MCF 10A (cell line): Measurements from ENCODE around the gene PSPH. TPM values are rescaled to one million over a fixed set of nuclear protein-coding genes. Genes with fewer than 3 reads are reported as not detected.
"Not testable (repeated sequence)": the region's sequence is repeated elsewhere in the genome, so short reads cannot be mapped to it uniquely, and the experiment has no call there.

Experiments
- BruUV-seq: library from RNA; stranded (reverse); fragments of 400-500 nt; replicated peaks from 2 replicates; lab custom pipeline; 2021; lab: Mats Ljungman, UMichigan
- CTCF ChIA-PET: fragments of 300-600 bp; sonication (Branson Sonifier 250); formaldehyde crosslinking; extraction: SDS; loops from one replicate; lab custom pipeline; 2021; ENCODE audit warnings: antibody characterized with exemption, inconsistent platforms; lab: Yijun Ruan, JAX
- POLR2A ChIA-PET: fragments of 300-600, 350-650 bp; sonication (Branson Sonifier 250); formaldehyde crosslinking; extraction: SDS; loops from one replicate; lab custom pipeline; 2020; ENCODE audit warnings: antibody characterized with exemption, inconsistent platforms; lab: Yijun Ruan, JAX
- DNase-seq: peaks from one replicate; pipeline ENCODE4 v3.0.0-alpha.2; 2018; ENCODE audit not compliant: unreplicated experiment
- H3K27ac Mint-ChIP-seq: one replicate; pipeline ENCODE4 v1.8.0; 2022; ENCODE audit warnings: mild to moderate bottlenecking, low read depth, mixed read lengths; ENCODE audit not compliant: unreplicated experiment
- H3K27me3 Mint-ChIP-seq: one replicate; pipeline ENCODE4 v1.8.0; 2022; ENCODE audit warnings: mixed read lengths; ENCODE audit not compliant: insufficient read depth, unreplicated experiment
- H3K36me3 Mint-ChIP-seq: one replicate; pipeline ENCODE4 v1.8.0; 2022; ENCODE audit warnings: mild to moderate bottlenecking, moderate library complexity, mixed read lengths; ENCODE audit not compliant: insufficient read depth, unreplicated experiment
- H3K4me1 Mint-ChIP-seq: one replicate; pipeline ENCODE4 v1.8.0; 2022; ENCODE audit warnings: mixed read lengths; ENCODE audit not compliant: insufficient read depth, unreplicated experiment
- H3K4me3 Mint-ChIP-seq: one replicate; pipeline ENCODE4 v1.8.0; 2022; ENCODE audit warnings: mild to moderate bottlenecking, moderate library complexity, mixed read lengths; ENCODE audit not compliant: unreplicated experiment
- H3K9me3 Mint-ChIP-seq: one replicate; pipeline ENCODE4 v1.8.0; 2022; ENCODE audit warnings: mixed read lengths; ENCODE audit not compliant: unreplicated experiment
- intact Hi-C: fragments of 100-400 bp; cut with micrococcal nuclease; formaldehyde crosslinking; loops from 2 replicates; pipeline ENCODE4 v1.14.1; 2022
- total RNA-seq: library from RNA; stranded (reverse); gene quantifications from 2 replicates; pipeline ENCODE4 v1.2.3, GENCODE V29; 2022
- TF ChIP-seq, protein P1 (sequence below): fragments of 200-600 bp; IDR thresholded peaks from one replicate; pipeline ENCODE4 v1.8.0; 2022; ENCODE audit warnings: antibody characterized with exemption, mild to moderate bottlenecking; ENCODE audit not compliant: unreplicated experiment

The PSPH gene
- total RNA-seq, 1 experiment from 2014 or later, result 56.6 TPM

DNA sequence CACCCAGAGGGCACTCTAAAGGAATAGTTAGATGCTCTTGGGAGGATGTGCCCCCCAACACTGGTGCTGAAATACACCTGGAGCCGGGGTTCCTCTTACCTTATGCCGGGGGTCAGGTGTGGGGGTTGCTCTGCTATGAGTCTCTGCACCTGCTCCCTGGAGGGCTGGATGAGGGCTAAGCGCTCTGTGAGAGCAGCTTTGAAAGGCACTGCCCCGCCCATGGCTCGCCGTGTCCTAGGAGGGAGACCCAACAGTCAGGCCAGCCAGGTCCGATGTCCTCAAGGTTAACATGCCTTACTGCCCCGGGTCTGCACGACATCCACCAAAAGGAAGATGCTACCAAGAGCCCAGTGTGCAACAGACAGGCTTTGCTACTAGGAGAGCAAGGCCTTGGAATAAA lies 31.7 kb downstream of the PSPH start:
- H3K36me3 Mint-ChIP-seq, result peaks cover 81% of the 10 kb centered on the region
- peaks cover 5% of the 10 kb centered on the region for H3K4me1 Mint-ChIP-seq
- H3K9me3 Mint-ChIP-seq, result no peaks in the 10 kb centered on the region
- intact Hi-C loops, result no loop called here
- no peaks in the 10 kb centered on the region for H3K27me3 Mint-ChIP-seq
- DNase-seq, result no peak
- BruUV-seq, result no TSS peak
- no peak overlapping the region for H3K27ac Mint-ChIP-seq
- TF ChIP-seq, protein P1, sequence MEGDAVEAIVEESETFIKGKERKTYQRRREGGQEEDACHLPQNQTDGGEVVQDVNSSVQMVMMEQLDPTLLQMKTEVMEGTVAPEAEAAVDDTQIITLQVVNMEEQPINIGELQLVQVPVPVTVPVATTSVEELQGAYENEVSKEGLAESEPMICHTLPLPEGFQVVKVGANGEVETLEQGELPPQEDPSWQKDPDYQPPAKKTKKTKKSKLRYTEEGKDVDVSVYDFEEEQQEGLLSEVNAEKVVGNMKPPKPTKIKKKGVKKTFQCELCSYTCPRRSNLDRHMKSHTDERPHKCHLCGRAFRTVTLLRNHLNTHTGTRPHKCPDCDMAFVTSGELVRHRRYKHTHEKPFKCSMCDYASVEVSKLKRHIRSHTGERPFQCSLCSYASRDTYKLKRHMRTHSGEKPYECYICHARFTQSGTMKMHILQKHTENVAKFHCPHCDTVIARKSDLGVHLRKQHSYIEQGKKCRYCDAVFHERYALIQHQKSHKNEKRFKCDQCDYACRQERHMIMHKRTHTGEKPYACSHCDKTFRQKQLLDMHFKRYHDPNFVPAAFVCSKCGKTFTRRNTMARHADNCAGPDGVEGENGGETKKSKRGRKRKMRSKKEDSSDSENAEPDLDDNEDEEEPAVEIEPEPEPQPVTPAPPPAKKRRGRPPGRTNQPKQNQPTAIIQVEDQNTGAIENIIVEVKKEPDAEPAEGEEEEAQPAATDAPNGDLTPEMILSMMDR, result no peak
- no peak overlapping the region for H3K4me3 Mint-ChIP-seq
- POLR2A ChIA-PET, result interaction anchor here (0.6 kb wide), 1 partner anchor 71 kb away, joined by 3 read pairs; no protein-coding TSS in a partner anchor
- CTCF ChIA-PET, result interaction anchor here (1.4 kb wide), 1 partner anchor 13 kb away, joined by 3 read pairs; no protein-coding TSS in a partner anchor

DNA sequence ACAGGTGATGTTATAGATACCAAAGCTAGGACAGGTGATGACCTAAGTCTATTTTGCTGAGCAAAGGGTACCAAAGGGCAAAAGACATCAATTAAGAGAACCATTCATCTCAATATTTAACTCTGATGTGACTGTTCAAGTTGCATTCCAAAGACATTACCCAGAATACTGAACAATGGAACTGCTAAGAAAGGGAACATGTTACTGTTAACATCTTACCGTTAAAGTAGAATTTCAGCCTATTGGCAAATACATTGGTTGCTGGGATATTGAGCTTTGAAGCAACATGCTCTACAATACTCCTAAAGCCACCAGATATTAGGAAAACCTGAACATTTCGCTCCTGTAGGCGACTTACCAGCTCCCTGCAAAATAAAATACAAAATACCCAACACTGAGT lies 34.2 kb downstream of the PSPH start:
- H3K4me1 Mint-ChIP-seq, BruUV-seq, intact Hi-C loops, H3K9me3 Mint-ChIP-seq, H3K27ac Mint-ChIP-seq, H3K4me3 Mint-ChIP-seq, DNase-seq, H3K27me3 Mint-ChIP-seq: not testable (repeated sequence)
- peaks cover 94% of the 10 kb centered on the region for H3K36me3 Mint-ChIP-seq
- ChIA-PET POLR2A (interaction anchor here (1.2 kb wide), 1 partner anchor 10 kb away, joined by 3 read pairs; no protein-coding TSS in a partner anchor), CTCF (interaction anchor here (0.6 to 1.8 kb wide), 3 partner anchors 34 to 376 kb away, joined by 4 to 5 read pairs (median 4); partner anchors contain the start of genes CCT6A and PSPH)

DNA sequence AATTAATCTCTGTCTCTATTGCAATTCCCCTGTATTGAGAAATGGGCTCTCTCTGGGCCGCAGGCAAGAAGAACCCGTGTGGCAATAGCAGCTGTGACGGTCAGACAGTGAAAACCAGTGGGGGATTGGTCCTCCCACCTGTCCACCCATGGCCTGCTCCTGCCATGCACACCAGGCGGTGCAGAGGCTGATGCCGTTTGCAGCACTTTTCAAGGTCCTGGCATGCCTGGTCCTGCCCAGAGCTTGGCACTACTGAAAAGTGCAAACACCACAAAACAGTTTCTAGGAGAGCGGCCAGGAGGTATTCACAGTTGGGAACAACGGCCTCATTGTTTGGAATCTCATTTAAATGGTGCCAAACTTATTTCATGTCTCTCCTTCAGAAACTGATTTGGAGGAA lies 41.5 kb downstream of the PSPH start:
- H3K36me3 Mint-ChIP-seq, result peaks cover 49% of the 10 kb centered on the region
- ChIA-PET POLR2A (interaction anchor here (0.7 to 8.0 kb wide), 20 partner anchors 8 to 97 kb away, joined by 3 to 78 read pairs (median 6); partner anchors contain the start of genes CCT6A, CHCHD2, NIPSNAP2 and PHKG1), CTCF (interaction anchor here (1.1 to 1.5 kb wide), 5 partner anchors 45 to 415 kb away, joined by 3 to 9 read pairs (median 4); partner anchors contain the start of gene NIPSNAP2)
- peaks cover 14% of the 10 kb centered on the region for H3K4me1 Mint-ChIP-seq
- no TSS peak for BruUV-seq
- H3K9me3 Mint-ChIP-seq, result no peaks in the 10 kb centered on the region
- H3K27me3 Mint-ChIP-seq, result no peaks in the 10 kb centered on the region
- TF ChIP-seq, protein P1, result no peak
- DNase-seq, result peak; percentile 95
- intact Hi-C loops, result no loop called here
- peak overlapping the region; percentile 44 for H3K4me3 Mint-ChIP-seq
- peak overlapping the region; percentile 77 for H3K27ac Mint-ChIP-seq

DNA sequence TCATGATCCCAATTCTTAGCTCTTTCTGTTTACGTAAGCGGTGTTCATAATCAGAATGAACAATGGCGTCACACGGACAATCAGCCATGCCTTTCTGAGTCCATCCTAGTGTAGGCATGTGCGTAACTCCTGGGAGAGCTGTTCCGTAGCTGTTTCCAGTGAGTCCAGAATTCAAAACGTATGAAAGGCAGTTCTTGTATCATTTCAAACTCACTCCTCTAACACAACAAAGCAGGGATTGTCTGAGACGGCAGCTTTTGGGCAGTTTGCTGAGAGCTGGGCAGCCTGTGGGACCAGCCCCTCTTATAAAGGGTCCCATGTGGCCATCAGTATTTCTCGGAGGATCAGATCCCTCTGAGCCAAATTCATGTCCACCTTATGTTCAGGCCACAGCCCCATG lies 43.4 kb downstream of the PSPH start:
- no peak overlapping the region for H3K4me3 Mint-ChIP-seq
- H3K27me3 Mint-ChIP-seq, result no peaks in the 10 kb centered on the region
- H3K36me3 Mint-ChIP-seq, result peaks cover 31% of the 10 kb centered on the region
- ChIA-PET CTCF (interaction anchor here (0.6 to 2.2 kb wide), 9 partner anchors 8 to 85 kb away, joined by 3 to 12 read pairs (median 6); partner anchors contain the start of genes PHKG1 and PSPH), POLR2A (interaction anchor here (0.6 to 8.0 kb wide), 8 partner anchors 23 to 126 kb away, joined by 3 to 78 read pairs (median 4); partner anchors contain the start of genes CCT6A, CHCHD2, NIPSNAP2 and PSPH)
- no peak for DNase-seq
- H3K9me3 Mint-ChIP-seq, result no peaks in the 10 kb centered on the region
- H3K27ac Mint-ChIP-seq, result no peak overlapping the region
- no TSS peak for BruUV-seq
- intact Hi-C loops, result no loop called here
- TF ChIP-seq, protein P1, result no peak
- H3K4me1 Mint-ChIP-seq, result peaks cover 14% of the 10 kb centered on the region
